IPS DF 6.9 (cell line): ENCODE results near the gene C19orf18.
"Not testable (repeated sequence)": the region's sequence is repeated elsewhere in the genome, so short reads cannot be mapped to it uniquely, and the experiment has no call there.

Experiments
- DNase-seq: peaks from one replicate; pipeline ENCODE4 v3.0.0-alpha.2; 2013; ENCODE audit warnings: low read depth, low spot score
- H3K27ac ChIP-seq: one replicate; pipeline ENCODE4 v1.5.1; 2013; ENCODE audit warnings: low read length, control low read depth
- H3K27me3 ChIP-seq: 2 replicates; pipeline ENCODE4 v1.6.1; 2013; ENCODE audit warnings: mild to moderate bottlenecking, low read length; ENCODE audit not compliant: control insufficient read depth, insufficient read depth
- H3K36me3 ChIP-seq: 2 replicates; pipeline ENCODE4 v1.6.1; 2013; ENCODE audit warnings: low read length; ENCODE audit not compliant: control insufficient read depth, insufficient read depth
- H3K4me1 ChIP-seq: 2 replicates; pipeline ENCODE4 v1.6.1; 2013; ENCODE audit warnings: low read length; ENCODE audit not compliant: control insufficient read depth, insufficient read depth
- H3K4me3 ChIP-seq: 2 replicates; pipeline ENCODE4 v1.5.1; 2013; ENCODE audit warnings: mild to moderate bottlenecking, low read length
- H3K9me3 ChIP-seq: 2 replicates; pipeline ENCODE4 v1.6.1; 2013; ENCODE audit warnings: low read length, inconsistent platforms; ENCODE audit not compliant: control insufficient read depth, insufficient read depth
- WGBS: extraction: QIAGEN DNeasy Blood & Tissue Kit; methylation state at CpG from one replicate; pipeline ENCODE4 v1.1.7; 2013; ENCODE audit warnings: mixed read lengths, missing lambda C conversion rate; ENCODE audit not compliant: insufficient read length, insufficient coverage; 5-methylcytosine and 5-hydroxymethylcytosine counted together

Gene C19orf18

DNA sequence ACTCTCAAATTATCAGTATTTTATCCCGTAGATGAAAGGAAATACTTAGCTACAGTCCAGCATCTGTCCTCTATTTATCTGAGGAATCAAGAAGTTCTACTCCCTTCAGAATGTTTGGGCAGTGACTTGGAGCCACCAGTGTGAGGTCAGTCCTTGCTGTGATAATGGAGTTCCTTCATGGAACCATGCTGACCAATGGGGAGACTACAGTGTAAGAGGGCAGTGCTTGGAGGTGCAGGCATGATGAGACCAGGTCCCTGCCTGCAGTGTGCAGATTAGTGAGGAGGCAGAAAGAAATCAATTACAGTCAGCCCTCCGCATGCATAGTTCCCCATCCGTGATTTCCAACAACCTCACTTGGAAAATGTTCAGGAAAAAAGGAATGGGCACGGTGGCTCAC is at the start of gene C19orf18:
TSS of gene C19orf18 (minus strand) at position 101 of the 400 bp plus-strand sequence. CDS start 102 bp downstream, outside the sequence.
- WGBS: no CpG with 5 or more reads among the region's 4 CpGs

GRCh38 chr19:58022283-58022660 is 47.9 kb upstream of the C19orf18 start:
- no CpG with 5 or more reads among the region's 4 CpGs for WGBS
- Histone ChIP-seq H3K4me1 (no peaks in the 10 kb centered on the region), H3K36me3 (no peaks in the 10 kb centered on the region), H3K27ac (no peak overlapping the region), H3K27me3 (no peaks in the 10 kb centered on the region), H3K9me3 (no peaks in the 10 kb centered on the region; the same call in 1 of the 2 replicates), H3K4me3 (no peak overlapping the region)
- no peak for DNase-seq

More for the DNA sequence above, at the start of gene C19orf18:
- Histone ChIP-seq H3K4me3 (no peak within 1 kb of the TSS), H3K27me3 (no peaks in the 10 kb centered on the region; the same call in 1 of the 2 replicates), H3K4me1 (no peaks in the 10 kb centered on the region), H3K9me3 (peaks cover 8% of the 10 kb centered on the region), H3K36me3 (no peaks in the 10 kb centered on the region; the same call in 1 of the 2 replicates), H3K27ac (no peak within 1 kb of the TSS)
- DNase-seq: no peak

GRCh38 chr19:58021541-58022282 is 47.4 kb upstream of the C19orf18 start:
- Histone ChIP-seq H3K4me3 (no peak overlapping the region), H3K36me3 (no peaks in the 10 kb centered on the region), H3K9me3 (no peaks in the 10 kb centered on the region; the same call in 1 of the 2 replicates), H3K4me1 (no peaks in the 10 kb centered on the region), H3K27me3 (no peaks in the 10 kb centered on the region), H3K27ac (no peak overlapping the region)
- DNase-seq: peak; percentile 87
- WGBS: no CpG with 5 or more reads among the region's 30 CpGs

DNA sequence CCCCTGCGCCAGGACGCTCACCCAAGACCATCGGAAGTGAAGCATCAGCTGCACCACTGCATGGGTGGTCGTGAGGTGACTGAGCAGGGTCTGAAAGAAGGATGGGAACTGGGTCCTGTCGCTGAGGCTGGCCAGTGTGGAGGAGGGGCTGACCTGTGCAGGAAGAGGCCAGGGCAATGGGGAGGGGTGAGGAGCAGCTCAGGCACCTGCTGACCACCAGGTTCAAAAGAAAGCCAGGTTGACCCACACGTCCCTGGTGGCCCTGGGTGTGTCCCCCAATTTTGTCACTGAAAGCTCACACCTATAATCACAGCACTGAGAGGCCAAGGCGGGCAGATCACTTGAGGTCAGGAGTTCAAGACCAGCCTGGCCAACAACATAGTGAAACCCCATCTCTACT is 45.8 kb upstream of the C19orf18 start:
- H3K36me3 ChIP-seq: no peaks in the 10 kb centered on the region
- no peak overlapping the region for H3K27ac ChIP-seq
- H3K4me3 ChIP-seq: no peak overlapping the region
- no peak for DNase-seq
- H3K27me3 ChIP-seq: no peaks in the 10 kb centered on the region
- no peaks in the 10 kb centered on the region for H3K4me1 ChIP-seq
- H3K9me3 ChIP-seq: no peaks in the 10 kb centered on the region; the same call in 1 of the 2 replicates
- WGBS: no CpG with 5 or more reads among the region's 7 CpGs

GRCh38 chr19:58014141-58014540 is 39.8 kb upstream of the C19orf18 start:
- H3K4me1 ChIP-seq: no peaks in the 10 kb centered on the region
- peaks cover 4% of the 10 kb centered on the region for H3K9me3 ChIP-seq
- H3K27me3 ChIP-seq: no peaks in the 10 kb centered on the region
- H3K36me3 ChIP-seq: peaks cover 2% of the 10 kb centered on the region; the same call in 1 of the 2 replicates
- no peak for DNase-seq
- no peak overlapping the region for H3K4me3 ChIP-seq
- no peak overlapping the region for H3K27ac ChIP-seq
- WGBS: no CpG with 5 or more reads among the region's 5 CpGs

DNA sequence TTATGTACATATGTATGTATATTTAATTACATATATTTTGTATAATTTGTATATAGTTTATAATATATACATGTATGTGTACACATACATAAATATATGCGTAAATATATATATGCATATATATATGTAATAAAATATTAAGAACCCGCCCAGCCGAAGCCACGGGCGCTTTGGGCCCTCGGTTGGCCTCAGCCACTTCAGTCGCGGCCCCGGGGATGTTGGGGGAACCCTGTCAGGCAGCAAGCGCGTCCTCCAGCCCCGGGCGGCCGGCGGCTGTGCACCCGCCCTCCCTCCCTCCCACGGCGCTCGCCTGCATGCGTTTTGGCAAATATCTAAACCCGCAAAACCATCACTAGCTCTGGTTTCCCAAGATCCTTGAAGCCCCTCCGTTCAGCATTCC is 36.2 kb upstream of the C19orf18 start:
- no peak overlapping the region for H3K27ac ChIP-seq
- no peak overlapping the region for H3K4me3 ChIP-seq
- peaks cover 4% of the 10 kb centered on the region for H3K9me3 ChIP-seq
- DNase-seq: no peak
- H3K4me1 ChIP-seq: no peaks in the 10 kb centered on the region
- no peaks in the 10 kb centered on the region for H3K27me3 ChIP-seq
- no CpG with 5 or more reads among the region's 22 CpGs for WGBS
- H3K36me3 ChIP-seq: peaks cover 5% of the 10 kb centered on the region

- H3K4me1 ChIP-seq: no peaks in the 10 kb centered on the region
- no CpG with 5 or more reads among the region's 41 CpGs for WGBS
- H3K4me3 ChIP-seq: peak overlapping the region; percentile 32; the same call in 1 of the 2 replicates
- peaks cover 5% of the 10 kb centered on the region for H3K36me3 ChIP-seq
- H3K9me3 ChIP-seq: peaks cover 4% of the 10 kb centered on the region
- peak; percentile 86 for DNase-seq
- H3K27me3 ChIP-seq: no peaks in the 10 kb centered on the region
- no peak overlapping the region for H3K27ac ChIP-seq
These were observed 35.5 kb upstream of the C19orf18 start for GRCh38 chr19:58009666-58010301.

DNA sequence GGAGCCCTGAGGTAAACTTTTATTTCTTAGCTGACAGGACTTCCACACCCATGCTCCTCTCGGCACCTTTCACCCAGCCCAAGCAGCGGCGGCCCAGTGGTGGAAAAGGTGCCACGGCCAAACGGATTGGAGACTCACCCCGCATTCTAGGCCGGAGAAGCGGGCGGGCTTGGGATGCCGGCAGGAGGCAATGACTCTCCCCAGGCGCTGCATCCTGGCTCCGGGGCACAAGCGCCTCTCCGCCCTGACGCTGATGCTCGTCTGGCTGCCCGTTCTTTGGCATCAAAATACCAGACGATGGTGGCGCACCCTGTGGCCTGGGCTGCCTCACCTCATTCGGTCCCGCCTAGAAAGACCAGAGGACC is 34.9 kb upstream of the C19orf18 start:
- Histone ChIP-seq H3K4me3 (peak overlapping the region; percentile 32; the same call in 1 of the 2 replicates), H3K9me3 (peaks cover 4% of the 10 kb centered on the region)

DNA sequence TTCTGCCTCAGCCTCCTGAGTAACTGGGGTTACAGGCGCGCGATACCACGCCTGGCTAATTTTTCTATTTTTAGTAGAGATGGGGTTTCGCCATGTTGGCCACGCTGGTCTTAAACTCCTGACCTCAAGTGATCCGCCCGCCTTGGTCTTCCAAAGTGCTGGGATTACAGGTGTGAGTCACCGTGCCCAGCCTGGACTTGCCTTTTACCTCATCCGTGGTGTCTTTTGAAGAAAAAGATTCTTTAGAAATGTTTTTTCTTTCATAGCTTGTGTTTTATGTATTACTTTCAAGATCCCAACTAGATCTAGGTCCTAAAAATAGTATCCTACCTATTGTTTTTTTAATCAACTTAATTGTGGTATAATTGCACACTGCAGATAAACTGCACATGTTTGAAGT is 34.5 kb upstream of the C19orf18 start:
- not testable (repeated sequence) for H3K36me3 ChIP-seq, H3K4me1 ChIP-seq, H3K27ac ChIP-seq, H3K4me3 ChIP-seq, DNase-seq, H3K27me3 ChIP-seq, H3K9me3 ChIP-seq
- no CpG with 5 or more reads among the region's 10 CpGs for WGBS

More for the DNA sequence above, 34.9 kb upstream of the C19orf18 start:
- no peak for DNase-seq
- Histone ChIP-seq H3K27me3 (no peaks in the 10 kb centered on the region), H3K4me1 (no peaks in the 10 kb centered on the region), H3K27ac (no peak overlapping the region), H3K36me3 (peaks cover 7% of the 10 kb centered on the region)
- no CpG with 5 or more reads among the region's 21 CpGs for WGBS

DNA sequence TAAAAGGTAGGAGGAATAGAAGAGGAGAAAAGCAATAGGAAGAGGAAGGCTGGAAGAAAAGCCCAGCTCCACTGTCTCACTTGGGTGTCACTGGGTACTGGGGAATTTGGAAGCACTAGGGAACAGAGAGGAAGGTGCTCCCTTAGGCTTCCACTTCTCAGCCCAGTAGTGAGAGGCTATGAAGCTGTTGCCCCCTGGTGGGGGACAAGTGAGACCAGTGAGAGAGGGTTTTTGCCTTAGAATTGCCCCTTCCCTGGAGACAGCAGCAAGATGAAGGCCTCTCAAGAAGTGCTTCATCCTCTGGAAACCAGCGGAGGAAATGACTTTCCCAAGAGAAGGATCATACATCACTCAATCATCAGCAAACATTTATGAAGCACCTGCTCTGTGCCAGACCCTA is 33.0 kb upstream of the C19orf18 start:
- H3K4me1 ChIP-seq: no peaks in the 10 kb centered on the region
- peaks cover 6% of the 10 kb centered on the region; the same call in 1 of the 2 replicates for H3K36me3 ChIP-seq
- no peak overlapping the region for H3K27ac ChIP-seq
- no CpG with 5 or more reads among the region's 1 CpG for WGBS
- DNase-seq: no peak
- H3K9me3 ChIP-seq: no peaks in the 10 kb centered on the region
- H3K27me3 ChIP-seq: no peaks in the 10 kb centered on the region
- H3K4me3 ChIP-seq: no peak overlapping the region
